K562 (cell line): ENCODE measurements around the gene TIMM50. TPM values are rescaled to one million over a fixed set of nuclear protein-coding genes. Genes with fewer than 3 reads are reported as not detected.

Experiments used
- ATAC-seq: fragments of 200-7000 bp; cut with Tn5 transposase; 3 replicates; pipeline ENCODE4 v1.9.1; 2020; ENCODE audit warnings: moderate library complexity
- BruUV-seq: library from RNA; stranded (reverse); fragments of 400-500 nt; replicated peaks from 2 replicates; lab custom pipeline; 2021; lab: Mats Ljungman, UMichigan
- CTCF ChIA-PET: fragments of 300-600 bp; formaldehyde crosslinking; extraction: SDS; loops from one replicate; lab custom pipeline; 2021; ENCODE audit warnings: low intra/inter-chr PET ratio; lab: Yijun Ruan, JAX
- POLR2A ChIA-PET: fragments of 300-600, 350-650 bp; sonication (Branson Sonifier 250); formaldehyde crosslinking; extraction: SDS; loops from one replicate; lab custom pipeline; 2021; ENCODE audit warnings: antibody characterized with exemption, inconsistent platforms; lab: Yijun Ruan, JAX
- DNase-seq, 4 experiments: peaks; one replicate each; pipeline versions ENCODE4 v3.0.0 to v3.0.0-alpha.2; 2011 to 2018; ENCODE audit warnings: low spot score in 3 of 4, mixed read lengths in 3 of 4; ENCODE audit errors: extremely low read depth in 1 of 4
- FAIRE-seq: peaks from 2 replicates; lab custom pipeline; 2011; peaks lifted over from hg19 to GRCh38; lab: Jason Lieb, UNC
- H2AFZ ChIP-seq: 2 replicates; pipeline ENCODE4 v1.6.0; 2011; ENCODE audit warnings: low read depth, low read length, control low read depth, inconsistent platforms
- H3K27ac ChIP-seq: fragments of 200-600 bp; 3 replicates; pipeline ENCODE4 v1.8.0; 2011; ENCODE audit warnings: low read depth, mild to moderate bottlenecking, control low read depth, inconsistent platforms, low read length, moderate library complexity, mixed read lengths; ENCODE audit errors: extremely low read depth
- H3K27me3 ChIP-seq, 2 experiments: fragments of 300-600 bp in 1 of 2; 2 replicates in 1 of 2; 3 replicates in 1 of 2; pipeline versions ENCODE4 v1.6.0 to v1.8.0; 2011; ENCODE audit warnings: inconsistent platforms in 2 of 2, low read length in 2 of 2, mild to moderate bottlenecking in 1 of 2, mixed read lengths in 1 of 2, moderate library complexity in 1 of 2; ENCODE audit not compliant: control insufficient read depth in 2 of 2, insufficient read depth in 2 of 2
- H3K36me3 ChIP-seq: fragments of 300-600 bp; 3 replicates; pipeline ENCODE4 v1.8.0; 2011; ENCODE audit warnings: mild to moderate bottlenecking, low read length, inconsistent platforms; ENCODE audit not compliant: control insufficient read depth, insufficient read depth
- H3K4me1 ChIP-seq, 2 experiments: fragments of 200-600 bp in 1 of 2; replicated peaks in 1 of 2; 2 replicates in 1 of 2; 3 replicates in 1 of 2; pipeline versions ENCODE4 v1.5.1 to v1.8.0; 2011; ENCODE audit warnings: inconsistent platforms in 2 of 2, low read length in 2 of 2, mild to moderate bottlenecking in 1 of 2, mixed read lengths in 1 of 2, moderate library complexity in 1 of 2; ENCODE audit not compliant: control insufficient read depth in 2 of 2, insufficient read depth in 2 of 2
- H3K4me2 ChIP-seq: 2 replicates; pipeline ENCODE4 v1.6.1; 2011; ENCODE audit warnings: low read length, control low read depth, inconsistent platforms, mixed read lengths; ENCODE audit not compliant: insufficient read depth
- H3K4me3 ChIP-seq: fragments of 200-600 bp; sonication (generic), shearing (Covaris generic); 2 replicates; pipeline ENCODE4 v1.5.1; 2016; ENCODE audit warnings: control low read depth, inconsistent platforms
- H3K79me2 ChIP-seq: fragments of 200-600 bp; 3 replicates; pipeline ENCODE4 v1.8.0; 2011; ENCODE audit warnings: low read length, inconsistent platforms; ENCODE audit not compliant: control insufficient read depth, insufficient read depth
- H3K9ac ChIP-seq, 2 experiments: 2 replicates each; pipeline versions ENCODE4 v1.6.0 to v1.6.1; 2011; ENCODE audit warnings: low read depth in 2 of 2, low read length in 2 of 2, control low read depth in 1 of 2, inconsistent platforms in 1 of 2, mild to moderate bottlenecking in 1 of 2, mixed read lengths in 1 of 2; ENCODE audit not compliant: insufficient read depth in 1 of 2
- H3K9me1 ChIP-seq: one replicate; pipeline ENCODE4 v1.6.0; 2011; ENCODE audit warnings: inconsistent platforms, mild to moderate bottlenecking, low read length, moderate library complexity; ENCODE audit not compliant: control insufficient read depth, insufficient read depth
- H3K9me3 ChIP-seq: replicated peaks from 2 replicates; pipeline ENCODE4 v1.5.1; 2011; ENCODE audit warnings: low read depth, low read length, inconsistent platforms; ENCODE audit not compliant: control insufficient read depth, insufficient read depth
- H4K20me1 ChIP-seq: replicated peaks from 2 replicates; pipeline ENCODE4 v1.6.1; 2011; ENCODE audit warnings: low read length, inconsistent platforms, mixed read lengths; ENCODE audit not compliant: control insufficient read depth, insufficient read depth
- HMG20B ChIP-seq: fragments of 250-450 bp; sonication (Bioruptor Pico); IDR thresholded peaks from 2 replicates; pipeline ENCODE4 v1.5.0; 2021; ENCODE audit warnings: mild to moderate bottlenecking
- KDM1A ChIP-seq, 2 experiments: fragments of 450-650 bp; IDR thresholded peaks; 2 replicates each; pipeline ENCODE4 v1.6.1; 2016; ENCODE audit warnings: mild to moderate bottlenecking in 2 of 2
- MCM5 ChIP-seq: fragments of 450-650 bp; IDR thresholded peaks from 2 replicates; pipeline ENCODE4 v1.6.1; 2016; ENCODE audit warnings: low read depth
- SUPT5H ChIP-seq: fragments of 450-650 bp; IDR thresholded peaks from 2 replicates; pipeline ENCODE4 v1.6.1; 2016
- TSC22D4 ChIP-seq: fragments of 450-650 bp; IDR thresholded peaks from 2 replicates; pipeline ENCODE4 v1.6.1; 2016; ENCODE audit warnings: missing genetic modification characterization, missing biosample characterization, control low read depth
- ZNF311 ChIP-seq: fragments of 250-450 bp; sonication (Bioruptor Pico); IDR thresholded peaks from 2 replicates; pipeline ENCODE4 v1.4.0; 2020; ENCODE audit warnings: mild to moderate bottlenecking, moderate library complexity
- ZNF408 ChIP-seq: fragments of 250-450 bp; sonication (Bioruptor Pico); IDR thresholded peaks from 2 replicates; pipeline ENCODE4 v1.4.0; 2020; ENCODE audit warnings: low read depth, mild to moderate bottlenecking, moderate library complexity
- WGBS: fragments of 100-300 bp; shearing (Covaris generic); methylation state at CpG from one replicate; pipeline ENCODE4 v1.1.6; 2016; ENCODE audit warnings: low coverage, mixed read lengths; ENCODE audit not compliant: insufficient coverage; ENCODE audit errors: missing lambda C conversion rate; 5-methylcytosine and 5-hydroxymethylcytosine counted together
- in situ Hi-C: fragments of 300-500 bp; cut with MboI; formaldehyde crosslinking; loops from 4 replicates; pipeline ENCODE4 v1.15.0; 2018; ENCODE audit warnings: inconsistent platforms, mixed read lengths
- intact Hi-C: fragments of 100-400 bp; cut with micrococcal nuclease; formaldehyde crosslinking; loops from 2 replicates; pipeline ENCODE4 v1.14.2; 2022
- polyA plus RNA-seq, 8 experiments: library from polyadenylated mRNA; depleted of rRNA in 4 of 8; stranded (reverse) in 5 of 8; unstranded in 3 of 8; fragments of >200 nt; fragmentation: Nextera tagmentation in 2 of 8; fragmentation: Illumina TruSeq in 1 of 8; extraction: Ambion mirVana in 2 of 8; extraction: Trizol in 1 of 8; gene quantifications; 2 replicates each; pipeline versions ENCODE4 v1.2.1 to v1.2.3, GENCODE V29; 2011 to 2014; ENCODE audit warnings: inconsistent platforms in 1 of 8, missing spikeins in 1 of 8
- total RNA-seq, 7 experiments: library from RNA; depleted of rRNA in 6 of 7; stranded (reverse); fragments of >200 nt in 6 of 7; fragmentation: Illumina TruSeq in 2 of 7; extraction: Trizol in 2 of 7; gene quantifications; 2 replicates each; pipeline versions ENCODE4 v1.2.1 to v1.2.3, GENCODE V29; 2011 to 2021; ENCODE audit warnings: low replicate concordance in 1 of 7
- TF ChIP-seq, protein P1 (sequence below), 3 experiments: fragments of 200-800 bp in 1 of 3; sonication (Bioruptor generic) in 1 of 3; sonication (generic) in 1 of 3; formaldehyde crosslinking in 1 of 3; IDR thresholded peaks; 2 replicates each; pipeline versions ENCODE4 v1.6.1 to v1.8.0; 2016 to 2022; ENCODE audit warnings: mild to moderate bottlenecking in 2 of 3, missing compliant biosample characterization in 2 of 3, missing genetic modification characterization in 2 of 3, missing genetic modification reagents in 1 of 3

The TIMM50 gene
- total and polyA plus RNA-seq, 9 of the 15 experiments (the other 6 are each of a cell fraction or from before 2014, with no cell fraction given) = 28.3 to 221 (median 170) TPM

DNA sequence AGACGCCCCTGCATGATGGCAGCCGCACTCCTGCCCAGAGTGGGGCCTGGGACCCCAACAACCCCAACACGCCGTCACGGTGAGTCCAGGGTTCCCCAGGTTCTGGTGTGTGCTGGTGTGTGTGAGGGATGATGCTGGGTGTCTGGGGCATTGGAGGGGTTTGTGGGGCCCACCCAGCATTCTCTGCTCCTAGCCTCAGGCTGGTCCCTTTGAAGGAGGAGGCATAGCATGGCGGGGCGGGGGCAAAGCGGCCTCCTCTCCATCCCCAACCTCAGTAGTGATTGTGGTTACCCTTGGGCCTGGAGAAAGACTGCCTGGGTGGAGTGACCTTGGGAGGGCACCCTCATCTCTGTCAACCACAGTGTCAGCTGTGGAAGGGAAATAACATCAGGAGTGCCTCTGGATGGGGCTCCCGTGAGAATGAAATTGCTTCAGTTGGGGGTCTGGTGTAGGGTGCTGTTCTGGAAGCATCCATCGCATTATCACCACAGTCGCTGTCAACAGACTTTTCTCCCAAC lies 7.1 kb upstream of the TIMM50 start:
- POLR2A ChIA-PET = interaction anchor here (1.1 kb wide), 1 partner anchor 20 kb away, joined by 4 read pairs; no protein-coding TSS in a partner anchor
- no peak overlapping the region for H2AFZ ChIP-seq
- no peak overlapping the region for H3K4me2 ChIP-seq
- no peaks in the 10 kb centered on the region for H3K9me1 ChIP-seq
- H3K9ac ChIP-seq = no peak overlapping the region
- no peaks in the 10 kb centered on the region; the same call in 1 of the 2 replicates for H4K20me1 ChIP-seq
- H3K27ac ChIP-seq = no peak overlapping the region
- no peak overlapping the region for H3K4me3 ChIP-seq
- no peak for TF ChIP-seq ZNF408 (CRISPR knock-in tag)
- no peak for TF ChIP-seq ZNF311 (CRISPR knock-in tag)
- no peak for TF ChIP-seq SUPT5H
- no peak for TF ChIP-seq KDM1A (IDR thresholded peaks at IDR 0.05)
- TF ChIP-seq, protein P1, sequence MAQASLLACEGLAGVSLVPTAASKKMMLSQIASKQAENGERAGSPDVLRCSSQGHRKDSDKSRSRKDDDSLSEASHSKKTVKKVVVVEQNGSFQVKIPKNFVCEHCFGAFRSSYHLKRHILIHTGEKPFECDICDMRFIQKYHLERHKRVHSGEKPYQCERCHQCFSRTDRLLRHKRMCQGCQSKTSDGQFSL (CRISPR knock-in tag; IDR thresholded peaks at IDR 0.05) = no peak
- TF ChIP-seq, protein P1 (tag; IDR thresholded peaks at IDR 0.05) = no peak
- TF ChIP-seq TSC22D4 (tag) = no peak
- TF ChIP-seq HMG20B (CRISPR knock-in tag) = no peak
- no peak for TF ChIP-seq MCM5
- 88% methylated on average over 11 of the region's 11 CpGs for WGBS
- no TSS peak for BruUV-seq
- H3K36me3 ChIP-seq = peaks cover 83% of the 10 kb centered on the region
- CTCF ChIA-PET = interaction anchor here (0.6 to 2.0 kb wide), 3 partner anchors 59 to 199 kb away, joined by 3 to 12 read pairs (median 3); partner anchors contain the start of gene EID2B
- intact Hi-C loops (no loop called here), in situ Hi-C loops (no loop called here)
- FAIRE-seq (no peak), DNase-seq (no peak), ATAC-seq (no peak)
- no peaks in the 10 kb centered on the region for H3K9me3 ChIP-seq
- H3K27me3 ChIP-seq = no peaks in the 10 kb centered on the region
- H3K79me2 ChIP-seq = no peaks in the 10 kb centered on the region
- H3K4me1 ChIP-seq = peaks cover under 1 to 16% of the 10 kb centered on the region in 2 experiments; a peak in 1 of 5 replicates
